ENCODE data around the gene NFYA. TPM values are rescaled to one million over a fixed set of nuclear protein-coding genes. Genes with fewer than 3 reads are reported as not detected.

NFYA gene
- 10 to 100 TPM; 21.8 to 28.9 TPM for total RNA-seq
- 10 to 100 TPM; 26.5 to 30.8 TPM for polyA plus RNA-seq (ENCODE audit: insufficient read length in 2 of 2)
- long read RNA-seq, donor 1, partial matches to known transcripts: 0 of 5 reads
- long read RNA-seq, donor 1, other reads (novel, unspliced or antisense): 0 of 5 reads
- long read RNA-seq, donor 2, partial matches to known transcripts: 10 of 11 reads
- long read RNA-seq, donor 2, other reads (novel, unspliced or antisense): 0 of 11 reads
- long read RNA-seq, donor 3: 0 reads
- long read RNA-seq, donor 4, partial matches to known transcripts: 82 of 89 reads
- long read RNA-seq, donor 4, other reads (novel, unspliced or antisense): 0 of 89 reads

GRCh38 chr6:41072836-41073202 is at the start of gene NFYA:
TSS of gene NFYA (plus strand) at chr6:41072974. CDS start at chr6:41079090, 6,116 bp downstream.
- no peaks in the 10 kb centered on the region for H3K9me3 ChIP-seq (ENCODE audit: control insufficient read depth, insufficient read depth, low read length)
- H3K27me3 ChIP-seq (ENCODE audit: control insufficient read depth, insufficient read depth, low read length): no peaks in the 10 kb centered on the region
- H3K4me1 ChIP-seq (ENCODE audit: control insufficient read depth, insufficient read depth, low read length): no peaks in the 10 kb centered on the region

GRCh38 chr6:41023114-41023513 is 49.7 kb upstream of the NFYA start:
- Histone ChIP-seq H3K9me3 (ENCODE audit: control insufficient read depth, insufficient read depth, low read length) (no peaks in the 10 kb centered on the region), H3K27me3 (ENCODE audit: control insufficient read depth, insufficient read depth, low read length) (peaks cover 4% of the 10 kb centered on the region), H3K4me1 (ENCODE audit: control insufficient read depth, insufficient read depth, low read length) (peaks cover 9% of the 10 kb centered on the region), H3K36me3 (ENCODE audit: control insufficient read depth, insufficient read depth, low read length) (no peaks in the 10 kb centered on the region), H3K27ac (ENCODE audit: low read depth, low read length) (no peak overlapping the region), H3K4me3 (ENCODE audit: low read depth, low read length) (no peak overlapping the region)
- no peak for DNase-seq (ENCODE audit: low read depth in 4 of 6, low spot score in 6 of 6)
- WGBS (ENCODE audit: insufficient coverage): 86% methylated on average over 3 of the region's 3 CpGs

More at GRCh38 chr6:41072836-41073202, at the start of gene NFYA:
- DNase-seq (ENCODE audit: low read depth in 4 of 6, low spot score in 6 of 6): no peak
- WGBS (ENCODE audit: insufficient coverage): 0% methylated on average over 37 of the region's 37 CpGs
- Histone ChIP-seq H3K27ac (ENCODE audit: low read depth, low read length) (peak within 1 kb of the TSS; percentile 100), H3K36me3 (ENCODE audit: control insufficient read depth, insufficient read depth, low read length) (no peaks in the 10 kb centered on the region), H3K4me3 (ENCODE audit: low read depth, low read length) (peak within 1 kb of the TSS; percentile 92)

DNA sequence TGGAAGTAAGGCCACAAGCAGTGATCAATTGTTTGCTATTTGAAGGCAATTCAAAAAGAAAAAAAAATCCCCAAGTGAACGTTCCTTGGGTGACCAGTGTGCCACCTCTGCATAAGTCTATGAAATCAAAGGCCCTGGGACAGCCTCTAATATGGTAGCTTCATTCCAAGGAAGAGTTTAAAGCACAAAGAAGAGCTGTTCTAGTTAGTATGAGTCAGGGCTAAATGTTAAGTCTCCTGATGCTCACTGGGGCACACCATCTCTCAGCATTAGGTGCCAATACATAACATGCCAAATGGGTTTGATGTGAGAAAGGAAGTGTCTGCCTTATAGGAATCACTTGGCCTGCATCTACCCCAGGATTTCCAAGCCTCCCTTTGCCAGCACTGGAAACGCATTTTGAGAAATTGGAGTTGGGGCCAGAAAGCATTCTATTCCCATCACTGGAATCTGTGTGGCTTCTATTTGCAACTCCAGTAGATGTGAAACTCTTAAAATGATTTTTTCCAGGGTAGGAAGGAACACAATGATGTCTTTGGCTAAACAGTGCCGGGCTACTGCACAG is 46.7 kb upstream of the NFYA start:
- no peaks in the 10 kb centered on the region for H3K36me3 ChIP-seq (ENCODE audit: control insufficient read depth, insufficient read depth, low read length)
- DNase-seq (ENCODE audit: low read depth in 4 of 6, low spot score in 6 of 6): peak in 2 of 6 donors; percentile 15 to 86
- no peaks in the 10 kb centered on the region for H3K9me3 ChIP-seq (ENCODE audit: control insufficient read depth, insufficient read depth, low read length)
- H3K4me3 ChIP-seq (ENCODE audit: low read depth, low read length): no peak overlapping the region
- 60% methylated on average over 2 of the region's 3 CpGs for WGBS (ENCODE audit: insufficient coverage)
- H3K27ac ChIP-seq (ENCODE audit: low read depth, low read length): no peak overlapping the region
- peaks cover 4% of the 10 kb centered on the region for H3K27me3 ChIP-seq (ENCODE audit: control insufficient read depth, insufficient read depth, low read length)
- H3K4me1 ChIP-seq (ENCODE audit: control insufficient read depth, insufficient read depth, low read length): peaks cover 15% of the 10 kb centered on the region

DNA sequence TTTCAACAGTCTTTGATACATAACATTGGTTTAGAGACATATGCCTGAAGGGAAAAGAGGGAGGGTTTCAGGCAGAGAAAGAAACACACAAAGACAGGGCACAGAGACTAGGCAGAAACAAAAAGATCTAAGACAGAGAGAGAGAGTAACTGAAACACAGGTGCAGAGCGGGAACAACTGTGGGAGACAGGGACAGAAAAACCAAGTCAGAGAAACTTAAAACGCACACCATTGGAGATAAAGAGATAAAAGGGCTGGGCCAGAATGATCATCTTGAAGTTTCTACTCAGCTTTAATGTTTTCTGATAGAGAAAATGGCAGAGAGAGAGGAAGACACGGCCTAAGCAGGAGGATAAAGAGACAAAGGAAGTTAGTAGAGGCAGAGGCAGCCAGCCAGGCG is 45.5 kb upstream of the NFYA start:
- peak in 1 of 6 donors; percentile 17 for DNase-seq (ENCODE audit: low read depth in 4 of 6, low spot score in 6 of 6)
- WGBS (ENCODE audit: insufficient coverage): 56% methylated on average over 3 of the region's 4 CpGs
- Histone ChIP-seq H3K4me3 (ENCODE audit: low read depth, low read length) (peak overlapping the region; percentile 42), H3K36me3 (ENCODE audit: control insufficient read depth, insufficient read depth, low read length) (no peaks in the 10 kb centered on the region), H3K27ac (ENCODE audit: low read depth, low read length) (no peak overlapping the region), H3K9me3 (ENCODE audit: control insufficient read depth, insufficient read depth, low read length) (no peaks in the 10 kb centered on the region), H3K4me1 (ENCODE audit: control insufficient read depth, insufficient read depth, low read length) (peaks cover 15% of the 10 kb centered on the region), H3K27me3 (ENCODE audit: control insufficient read depth, insufficient read depth, low read length) (peaks cover 4% of the 10 kb centered on the region)

DNA sequence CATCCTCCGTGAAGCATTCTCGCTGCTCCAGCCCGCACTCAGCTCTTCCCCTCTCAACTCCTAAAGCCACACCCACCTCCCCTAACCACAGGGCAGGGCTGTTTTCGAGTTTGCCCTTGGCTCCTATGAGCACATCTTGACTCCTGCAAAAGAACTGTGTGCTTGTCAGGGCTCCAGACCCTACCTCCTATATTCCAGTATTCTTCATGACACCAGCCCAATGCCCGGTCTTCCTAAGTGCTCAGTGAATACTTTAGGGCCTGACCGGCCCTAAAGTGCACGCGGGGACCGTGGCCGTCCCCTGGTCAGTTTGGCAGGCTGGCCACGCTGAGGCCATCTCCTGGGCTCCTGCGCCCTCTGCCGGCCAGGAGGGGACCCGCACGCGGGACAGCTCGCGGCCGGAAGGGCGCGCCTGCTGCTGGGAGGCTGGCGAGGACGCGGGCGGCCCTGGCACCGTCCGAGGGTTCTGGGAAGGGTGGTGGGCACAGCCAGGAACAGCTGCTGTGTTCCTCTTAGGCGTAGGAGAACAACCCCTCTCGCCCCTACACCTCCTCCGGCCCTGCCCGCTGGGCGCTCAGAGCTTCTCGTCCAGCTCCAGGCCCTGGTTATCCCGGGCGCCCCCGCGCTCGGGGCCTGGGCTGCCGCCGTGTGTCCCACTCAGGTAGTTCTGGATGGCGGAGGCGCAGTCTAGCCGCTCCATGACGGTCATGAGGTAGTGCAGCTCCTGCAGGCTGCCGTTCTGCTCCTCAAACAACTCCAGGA is 44.8 kb upstream of the NFYA start:
- DNase-seq (ENCODE audit: low read depth in 4 of 6, low spot score in 6 of 6): peak; percentile 43 to 89 (median 60)
- Histone ChIP-seq H3K27ac (ENCODE audit: low read depth, low read length) (peak overlapping the region; percentile 67), H3K4me1 (ENCODE audit: control insufficient read depth, insufficient read depth, low read length) (peaks cover 15% of the 10 kb centered on the region), H3K4me3 (ENCODE audit: low read depth, low read length) (peak overlapping the region; percentile 42), H3K36me3 (ENCODE audit: control insufficient read depth, insufficient read depth, low read length) (no peaks in the 10 kb centered on the region), H3K27me3 (ENCODE audit: control insufficient read depth, insufficient read depth, low read length) (peaks cover 4% of the 10 kb centered on the region), H3K9me3 (ENCODE audit: control insufficient read depth, insufficient read depth, low read length) (no peaks in the 10 kb centered on the region)
- WGBS (ENCODE audit: insufficient coverage): 3% methylated on average over 44 of the region's 45 CpGs

DNA sequence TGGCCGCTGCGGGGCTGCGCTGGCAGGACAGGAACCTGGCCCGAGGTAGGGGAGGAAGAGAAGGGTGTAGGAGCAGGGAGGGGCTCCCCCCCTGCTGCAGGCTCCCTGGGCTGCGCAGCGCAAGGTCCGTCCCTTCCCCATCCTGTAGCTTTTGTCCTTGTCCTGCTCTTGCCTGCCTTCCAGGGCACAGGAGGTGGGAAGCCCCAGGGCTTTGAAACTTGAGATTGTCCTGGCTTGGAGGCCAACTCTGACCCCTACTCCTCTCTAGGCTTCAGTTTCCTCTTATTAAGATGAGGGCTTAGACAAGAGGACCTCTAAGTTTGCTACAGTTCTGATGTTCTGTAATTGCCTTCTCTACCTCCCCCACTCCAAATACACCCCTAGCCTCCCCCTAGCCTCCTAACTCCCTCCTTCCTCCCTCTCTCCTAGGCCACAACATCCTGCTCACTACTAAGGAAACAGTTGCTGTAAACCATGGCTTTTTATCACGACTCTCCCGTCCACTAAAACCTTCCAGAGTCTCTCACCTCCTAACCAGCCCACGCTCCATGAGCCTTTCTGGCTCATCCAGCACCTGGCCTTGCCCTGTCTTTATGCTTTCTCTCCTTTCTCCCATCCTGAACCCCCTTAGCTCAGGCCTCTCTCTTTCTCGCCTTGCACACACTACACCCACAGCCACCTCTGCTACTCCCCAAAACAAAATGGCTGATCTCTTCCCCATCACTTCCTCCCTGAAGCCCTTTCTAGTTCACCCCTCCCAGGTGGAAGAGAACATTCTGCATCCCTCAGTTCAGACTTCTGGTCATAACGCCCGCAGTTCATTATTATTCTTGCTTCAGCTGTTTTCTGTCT is 44.0 kb upstream of the NFYA start:
- peaks cover 1% of the 10 kb centered on the region for H3K36me3 ChIP-seq (ENCODE audit: control insufficient read depth, insufficient read depth, low read length)
- H3K4me1 ChIP-seq (ENCODE audit: control insufficient read depth, insufficient read depth, low read length): peaks cover 15% of the 10 kb centered on the region
- peaks cover 4% of the 10 kb centered on the region for H3K27me3 ChIP-seq (ENCODE audit: control insufficient read depth, insufficient read depth, low read length)
- peak overlapping the region; percentile 42 for H3K4me3 ChIP-seq (ENCODE audit: low read depth, low read length)
- DNase-seq (ENCODE audit: low read depth in 4 of 6, low spot score in 6 of 6): peak in 1 of 6 donors; percentile 20
- peak overlapping the region; percentile 67 for H3K27ac ChIP-seq (ENCODE audit: low read depth, low read length)
- no peaks in the 10 kb centered on the region for H3K9me3 ChIP-seq (ENCODE audit: control insufficient read depth, insufficient read depth, low read length)
- 56% methylated on average over 13 of the region's 13 CpGs for WGBS (ENCODE audit: insufficient coverage)

DNA sequence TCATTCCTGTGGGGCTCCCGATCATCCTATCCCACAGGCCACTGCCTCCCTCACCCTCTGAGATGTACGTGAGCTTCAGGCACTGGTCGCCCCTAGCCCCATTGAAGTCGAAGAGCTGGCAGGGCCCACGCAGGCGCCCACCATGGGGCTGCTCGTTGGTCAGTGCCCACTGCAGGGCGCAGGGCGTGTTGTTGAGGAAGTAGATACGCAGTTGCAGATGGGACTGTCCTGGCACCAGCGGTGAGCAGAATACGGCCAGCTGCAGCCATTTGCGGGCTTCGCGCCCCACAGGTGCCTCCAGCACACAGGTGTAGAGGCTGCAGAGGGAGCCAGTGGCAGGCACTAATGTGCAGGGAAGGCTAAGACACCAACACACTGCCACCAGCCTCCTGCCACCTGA is 39.9 kb upstream of the NFYA start:
- Histone ChIP-seq H3K4me1 (ENCODE audit: control insufficient read depth, insufficient read depth, low read length) (peaks cover 9% of the 10 kb centered on the region), H3K9me3 (ENCODE audit: control insufficient read depth, insufficient read depth, low read length) (no peaks in the 10 kb centered on the region)
- WGBS (ENCODE audit: insufficient coverage): 98% methylated on average over 14 of the region's 15 CpGs

DNA sequence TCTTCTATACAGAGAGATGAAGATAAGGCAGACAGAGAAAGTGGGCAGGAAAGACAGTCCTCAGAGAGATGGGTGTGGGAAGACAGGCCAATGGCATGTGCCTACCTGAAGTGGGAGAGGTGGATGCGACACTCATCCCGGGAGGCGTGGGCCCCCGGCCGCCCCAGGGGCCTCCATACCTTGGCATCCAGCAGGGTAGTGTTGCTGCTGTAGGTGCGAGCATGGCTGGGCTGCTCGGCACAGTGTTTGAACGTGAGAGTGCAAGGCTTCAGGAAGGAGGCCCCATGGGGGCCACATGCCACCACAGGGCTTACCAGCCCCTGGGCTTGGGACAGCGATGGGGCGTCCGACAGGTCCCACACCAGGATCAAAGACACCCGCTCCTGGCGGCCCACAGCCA is 39.0 kb upstream of the NFYA start:
- H3K9me3 ChIP-seq (ENCODE audit: control insufficient read depth, insufficient read depth, low read length): no peaks in the 10 kb centered on the region
- no peaks in the 10 kb centered on the region for H3K4me1 ChIP-seq (ENCODE audit: control insufficient read depth, insufficient read depth, low read length)
- no peak overlapping the region for H3K27ac ChIP-seq (ENCODE audit: low read depth, low read length)
- 94% methylated on average over 11 of the region's 13 CpGs for WGBS (ENCODE audit: insufficient coverage)
- H3K4me3 ChIP-seq (ENCODE audit: low read depth, low read length): no peak overlapping the region
- DNase-seq (ENCODE audit: low read depth in 4 of 6, low spot score in 6 of 6): no peak
- peaks cover 3% of the 10 kb centered on the region for H3K36me3 ChIP-seq (ENCODE audit: control insufficient read depth, insufficient read depth, low read length)
- no peaks in the 10 kb centered on the region for H3K27me3 ChIP-seq (ENCODE audit: control insufficient read depth, insufficient read depth, low read length)

More for the DNA sequence above, 39.9 kb upstream of the NFYA start:
- H3K4me3 ChIP-seq (ENCODE audit: low read depth, low read length): no peak overlapping the region
- DNase-seq (ENCODE audit: low read depth in 4 of 6, low spot score in 6 of 6): no peak
- H3K27ac ChIP-seq (ENCODE audit: low read depth, low read length): no peak overlapping the region
- H3K36me3 ChIP-seq (ENCODE audit: control insufficient read depth, insufficient read depth, low read length): peaks cover 3% of the 10 kb centered on the region
- H3K27me3 ChIP-seq (ENCODE audit: control insufficient read depth, insufficient read depth, low read length): no peaks in the 10 kb centered on the region

DNA sequence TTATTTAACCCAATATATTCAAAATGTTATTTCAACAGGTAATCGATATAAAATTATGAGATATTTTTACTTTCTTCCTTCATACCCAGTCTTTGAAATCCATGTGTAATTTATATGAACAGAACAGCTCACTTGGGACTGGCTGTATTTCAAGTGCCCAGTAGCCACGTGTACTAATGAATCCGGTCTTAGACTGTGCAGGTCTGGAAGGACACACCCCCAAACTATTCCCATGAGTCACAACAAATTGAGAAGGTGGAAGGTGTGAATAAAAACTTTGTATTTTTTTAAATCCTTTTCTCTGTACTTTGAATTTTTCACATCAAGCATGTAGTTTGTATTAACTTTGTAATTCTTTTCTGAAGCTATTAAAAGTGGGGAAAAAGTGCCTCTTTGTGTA is 36.6 kb upstream of the NFYA start:
- Histone ChIP-seq H3K9me3 (ENCODE audit: control insufficient read depth, insufficient read depth, low read length) (no peaks in the 10 kb centered on the region), H3K4me1 (ENCODE audit: control insufficient read depth, insufficient read depth, low read length) (no peaks in the 10 kb centered on the region), H3K27ac (ENCODE audit: low read depth, low read length) (no peak overlapping the region), H3K4me3 (ENCODE audit: low read depth, low read length) (no peak overlapping the region), H3K36me3 (ENCODE audit: control insufficient read depth, insufficient read depth, low read length) (peaks cover 3% of the 10 kb centered on the region), H3K27me3 (ENCODE audit: control insufficient read depth, insufficient read depth, low read length) (no peaks in the 10 kb centered on the region)
- DNase-seq (ENCODE audit: low read depth in 4 of 6, low spot score in 6 of 6): no peak
- no CpG with 5 or more reads among the region's 3 CpGs for WGBS (ENCODE audit: insufficient coverage)
